ENCODE measurements around the gene DPCD. TPM values are rescaled to one million over a fixed set of nuclear protein-coding genes. Genes with fewer than 3 reads are reported as not detected.

The DPCD gene
- total RNA-seq, 6 experiments from 2014 or later = 30.6 to 36.1 (median 32.5) TPM

DNA sequence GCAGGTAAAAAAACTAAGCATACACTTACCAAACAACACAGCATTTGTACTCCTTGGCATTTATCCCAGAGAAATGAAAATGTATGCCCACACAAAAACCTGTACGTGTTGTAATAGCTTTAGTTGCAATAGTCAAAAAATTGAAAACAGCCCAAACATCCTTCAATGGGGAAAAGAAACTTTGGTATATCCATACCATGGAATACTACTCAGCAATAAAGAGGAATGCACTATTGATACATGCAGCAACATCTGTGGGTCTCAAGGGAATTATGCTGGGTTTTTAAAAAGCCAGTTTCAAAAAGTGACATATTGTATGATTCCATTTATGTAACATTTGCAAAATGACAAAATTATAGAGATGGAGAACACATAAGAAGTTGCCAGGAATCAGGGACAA is 35.4 kb downstream of the DPCD start:
- no peaks in the 10 kb centered on the region for H3K9me3 Mint-ChIP-seq
- no peaks in the 10 kb centered on the region for H3K27me3 Mint-ChIP-seq (ENCODE audit: insufficient read depth)
- no peak overlapping the region for H3K27ac Mint-ChIP-seq
- DNase-seq = no peak
- TF ChIP-seq, protein P1, sequence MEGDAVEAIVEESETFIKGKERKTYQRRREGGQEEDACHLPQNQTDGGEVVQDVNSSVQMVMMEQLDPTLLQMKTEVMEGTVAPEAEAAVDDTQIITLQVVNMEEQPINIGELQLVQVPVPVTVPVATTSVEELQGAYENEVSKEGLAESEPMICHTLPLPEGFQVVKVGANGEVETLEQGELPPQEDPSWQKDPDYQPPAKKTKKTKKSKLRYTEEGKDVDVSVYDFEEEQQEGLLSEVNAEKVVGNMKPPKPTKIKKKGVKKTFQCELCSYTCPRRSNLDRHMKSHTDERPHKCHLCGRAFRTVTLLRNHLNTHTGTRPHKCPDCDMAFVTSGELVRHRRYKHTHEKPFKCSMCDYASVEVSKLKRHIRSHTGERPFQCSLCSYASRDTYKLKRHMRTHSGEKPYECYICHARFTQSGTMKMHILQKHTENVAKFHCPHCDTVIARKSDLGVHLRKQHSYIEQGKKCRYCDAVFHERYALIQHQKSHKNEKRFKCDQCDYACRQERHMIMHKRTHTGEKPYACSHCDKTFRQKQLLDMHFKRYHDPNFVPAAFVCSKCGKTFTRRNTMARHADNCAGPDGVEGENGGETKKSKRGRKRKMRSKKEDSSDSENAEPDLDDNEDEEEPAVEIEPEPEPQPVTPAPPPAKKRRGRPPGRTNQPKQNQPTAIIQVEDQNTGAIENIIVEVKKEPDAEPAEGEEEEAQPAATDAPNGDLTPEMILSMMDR (IDR thresholded peaks at IDR 0.05) = no peak
- peaks cover 10% of the 10 kb centered on the region; the same call in 1 of the 2 replicates for H3K36me3 Mint-ChIP-seq (ENCODE audit: low read depth)
- H3K4me3 Mint-ChIP-seq = no peak overlapping the region
- H3K4me1 Mint-ChIP-seq (ENCODE audit: low read depth) = peaks cover 5% of the 10 kb centered on the region; the same call in 1 of the 2 replicates

DNA sequence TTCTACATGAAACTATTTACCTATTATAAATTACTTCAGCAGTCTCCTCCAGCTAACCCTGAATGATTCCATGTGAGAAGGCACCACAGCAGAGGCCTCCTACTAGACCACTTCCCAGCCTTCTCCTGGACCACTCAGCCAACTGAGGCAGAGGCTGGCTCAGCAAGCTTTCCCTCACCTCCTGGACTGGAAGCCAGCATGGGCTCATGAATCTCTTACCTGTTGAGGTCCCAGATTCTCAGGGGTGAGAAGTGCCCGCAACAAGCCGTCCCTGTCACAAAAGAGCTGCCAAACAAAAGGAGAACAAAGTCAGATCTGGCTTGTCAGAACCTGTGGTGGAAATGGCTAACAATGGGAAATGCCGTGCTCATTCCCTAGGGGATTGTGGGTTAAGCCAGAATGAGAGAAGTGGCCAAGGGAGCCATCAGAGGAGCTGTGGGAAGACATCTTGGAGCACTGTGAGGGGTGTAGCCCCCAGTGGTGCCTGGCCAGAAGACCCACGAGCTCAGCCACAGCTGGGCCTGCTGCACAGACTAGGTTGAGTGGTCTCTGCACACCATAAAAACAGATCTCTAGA is 36.5 kb downstream of the DPCD start:
- H3K27ac Mint-ChIP-seq = no peak overlapping the region
- no peaks in the 10 kb centered on the region for H3K27me3 Mint-ChIP-seq (ENCODE audit: insufficient read depth)
- H3K36me3 Mint-ChIP-seq (ENCODE audit: low read depth) = peaks cover 10% of the 10 kb centered on the region; the same call in 1 of the 2 replicates
- H3K4me1 Mint-ChIP-seq (ENCODE audit: low read depth) = peaks cover 5% of the 10 kb centered on the region; the same call in 1 of the 2 replicates
- no peaks in the 10 kb centered on the region for H3K9me3 Mint-ChIP-seq
- no peak overlapping the region for H3K4me3 Mint-ChIP-seq
- TF ChIP-seq, protein P1 (IDR thresholded peaks at IDR 0.05) = no peak
- no peak for DNase-seq

DNA sequence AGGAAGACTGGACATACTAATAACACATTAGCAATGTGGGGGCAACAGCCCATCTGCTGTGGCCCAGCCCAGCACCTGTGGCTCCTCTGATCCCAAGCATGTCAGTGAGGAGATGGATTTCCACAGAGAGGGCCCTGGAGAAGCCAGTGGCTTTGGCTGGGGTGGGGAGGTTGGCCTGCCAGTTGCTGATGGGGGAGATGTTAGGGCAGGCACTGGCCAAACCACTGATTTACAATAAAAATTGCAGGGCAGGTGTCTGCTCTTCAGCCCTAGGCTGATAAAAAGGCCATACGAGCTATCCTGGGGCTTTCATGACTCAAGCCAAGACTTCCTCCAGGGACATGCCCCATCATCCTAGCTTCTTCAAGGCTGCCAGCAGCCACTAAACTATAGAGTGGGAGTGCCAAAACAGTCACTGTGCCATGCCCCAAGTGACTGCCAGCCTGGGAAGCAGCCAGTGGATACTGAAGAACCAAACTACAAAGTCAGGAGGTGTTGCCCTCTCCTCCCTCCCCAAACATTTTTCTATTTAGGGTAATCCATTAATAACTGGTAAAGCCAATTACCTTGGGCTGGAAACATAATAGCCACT is 37.8 kb downstream of the DPCD start:
- TF ChIP-seq, protein P1 (IDR thresholded peaks at IDR 0.05) = no peak
- no peak overlapping the region for H3K27ac Mint-ChIP-seq
- H3K36me3 Mint-ChIP-seq (ENCODE audit: low read depth) = peaks cover 16% of the 10 kb centered on the region
- H3K4me3 Mint-ChIP-seq = no peak overlapping the region
- DNase-seq = no peak
- H3K9me3 Mint-ChIP-seq = no peaks in the 10 kb centered on the region
- H3K4me1 Mint-ChIP-seq (ENCODE audit: low read depth) = peaks cover 5% of the 10 kb centered on the region; the same call in 1 of the 2 replicates
- H3K27me3 Mint-ChIP-seq (ENCODE audit: insufficient read depth) = no peaks in the 10 kb centered on the region

DNA sequence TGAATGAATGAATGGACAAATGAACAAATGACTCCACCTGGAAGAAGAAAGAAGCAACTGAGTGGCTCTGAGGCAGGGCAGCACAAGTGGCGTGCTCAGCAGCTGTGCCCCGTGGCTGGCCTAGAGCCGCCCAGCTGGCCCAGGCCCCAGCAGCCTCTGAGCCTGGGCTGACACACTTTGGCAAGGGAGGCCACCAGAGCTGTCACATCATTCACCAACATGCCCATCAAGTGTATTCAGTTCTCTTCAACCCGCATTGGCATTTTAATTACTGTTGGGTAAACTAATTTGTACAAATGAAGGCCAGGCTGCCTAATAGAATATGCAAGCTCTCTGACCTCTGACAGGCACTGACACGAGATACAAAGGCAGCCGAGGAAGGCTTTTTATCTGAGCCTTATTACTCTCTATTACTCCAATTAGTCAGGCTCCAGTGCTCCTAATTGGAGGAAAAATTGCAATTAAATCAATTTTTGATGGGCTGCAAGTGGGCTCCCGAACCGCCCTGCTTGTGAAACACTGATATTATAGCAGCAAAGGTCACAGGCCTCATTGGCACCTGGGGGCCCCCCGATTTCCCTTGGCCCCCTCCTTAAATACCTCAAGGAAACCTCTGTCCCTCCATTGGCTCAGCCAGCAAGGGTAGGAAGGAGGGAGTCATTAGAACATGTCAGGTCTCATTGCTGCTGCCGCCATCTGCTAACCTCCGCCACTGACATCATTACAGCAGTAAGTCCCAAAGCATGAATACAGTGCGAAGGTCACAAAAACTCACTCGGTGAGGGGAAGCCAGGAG is 41.9 kb downstream of the DPCD start:
- Mint-ChIP-seq H3K4me1 (ENCODE audit: low read depth) (no peaks in the 10 kb centered on the region; the same call in 1 of the 2 replicates), H3K4me3 (no peak overlapping the region), H3K27ac (no peak overlapping the region), H3K9me3 (no peaks in the 10 kb centered on the region), H3K27me3 (ENCODE audit: insufficient read depth) (no peaks in the 10 kb centered on the region), H3K36me3 (ENCODE audit: low read depth) (peaks cover 6% of the 10 kb centered on the region)
- TF ChIP-seq, protein P1 (IDR thresholded peaks at IDR 0.05) = no peak
- no peak for DNase-seq

DNA sequence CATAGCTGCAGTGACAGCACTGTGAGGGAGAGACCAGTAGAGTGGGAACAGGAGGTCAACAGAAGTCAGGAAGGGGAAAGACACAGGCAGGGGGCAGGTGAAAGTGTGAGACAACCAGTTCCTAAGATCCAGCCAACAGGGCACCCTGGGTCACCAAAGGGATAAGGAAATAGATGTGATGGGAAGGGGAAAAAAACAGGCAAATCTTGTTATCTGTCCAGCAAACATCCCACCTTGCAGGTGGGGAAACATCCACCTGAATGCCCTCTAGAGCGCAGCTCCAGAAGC is 42.5 kb downstream of the DPCD start:
- DNase-seq = no peak
- H3K9me3 Mint-ChIP-seq = no peaks in the 10 kb centered on the region
- no peak overlapping the region for H3K27ac Mint-ChIP-seq
- H3K36me3 Mint-ChIP-seq (ENCODE audit: low read depth) = peaks cover 6% of the 10 kb centered on the region
- no peaks in the 10 kb centered on the region for H3K27me3 Mint-ChIP-seq (ENCODE audit: insufficient read depth)
- H3K4me1 Mint-ChIP-seq (ENCODE audit: low read depth) = no peaks in the 10 kb centered on the region; the same call in 1 of the 2 replicates
- TF ChIP-seq, protein P1 (IDR thresholded peaks at IDR 0.05) = no peak
- no peak overlapping the region for H3K4me3 Mint-ChIP-seq

Data from HFFc6 (cell line).